GM21367 (cell line): Measurements from ENCODE around the gene FAM168A.

ENCODE experiments used
- ATAC-seq: cut with Tn5 transposase; IDR thresholded peaks from one replicate; pipeline ENCODE4 v1.9.1; 2021; ENCODE audit not compliant: unreplicated experiment

FAM168A gene

DNA sequence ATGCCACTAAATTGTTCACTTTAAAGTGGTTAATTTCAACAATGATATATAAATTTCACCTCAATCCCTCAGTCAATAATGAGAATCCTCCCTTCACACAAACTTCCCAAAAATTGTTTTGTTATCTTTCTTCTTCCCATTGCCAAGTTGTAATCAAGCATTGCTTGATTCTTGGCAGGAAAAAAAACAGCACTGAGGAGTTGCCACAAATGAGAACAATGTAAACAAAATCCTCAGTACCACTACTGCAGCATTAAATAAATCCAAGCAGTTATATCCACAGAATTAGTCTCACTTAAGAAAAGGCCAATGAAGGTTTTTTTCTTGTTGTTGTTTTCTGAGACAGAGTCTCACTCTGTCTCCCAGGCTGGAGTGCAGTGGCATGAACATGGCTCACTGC lies 38.2 kb downstream of the FAM168A start:
- no peak for ATAC-seq

DNA sequence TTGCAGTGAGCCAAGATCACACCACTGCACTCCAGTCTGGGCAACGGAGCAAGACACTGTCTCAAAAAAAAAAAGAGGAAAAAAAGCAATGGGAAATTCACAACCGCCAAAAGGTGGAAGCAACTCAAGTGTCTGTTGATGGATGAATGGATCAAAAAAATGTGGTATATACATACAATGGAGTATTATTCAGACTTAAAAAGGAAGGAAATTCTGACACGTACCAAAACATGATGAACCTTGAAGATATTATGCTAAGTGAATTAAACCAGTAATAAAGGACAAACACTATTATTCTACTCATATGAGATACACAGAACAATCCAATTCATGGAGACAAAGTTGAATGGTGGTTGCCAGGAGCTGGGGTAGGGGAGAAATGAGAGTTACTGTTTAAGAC lies 40.9 kb downstream of the FAM168A start:
- ATAC-seq: no peak

DNA sequence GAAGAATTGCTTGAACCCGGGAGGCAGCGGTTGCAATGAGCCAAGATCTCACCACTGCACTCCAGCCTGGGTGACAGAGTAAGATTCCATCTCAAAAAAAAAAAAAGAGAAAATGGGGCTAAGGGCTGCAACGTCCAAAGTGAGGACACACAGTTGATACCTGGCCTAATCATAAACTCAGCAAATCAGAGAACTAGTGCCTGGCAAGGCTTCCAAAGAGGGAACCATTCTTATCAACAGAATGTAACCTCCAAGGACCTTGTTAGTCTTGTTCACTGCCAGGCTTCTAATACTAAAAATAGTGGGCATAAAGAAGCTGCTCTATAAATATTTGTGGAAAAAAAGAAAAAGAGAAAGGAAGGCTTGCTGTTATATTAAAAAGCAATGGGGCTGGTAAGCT lies 42.3 kb downstream of the FAM168A start:
- no peak for ATAC-seq

DNA sequence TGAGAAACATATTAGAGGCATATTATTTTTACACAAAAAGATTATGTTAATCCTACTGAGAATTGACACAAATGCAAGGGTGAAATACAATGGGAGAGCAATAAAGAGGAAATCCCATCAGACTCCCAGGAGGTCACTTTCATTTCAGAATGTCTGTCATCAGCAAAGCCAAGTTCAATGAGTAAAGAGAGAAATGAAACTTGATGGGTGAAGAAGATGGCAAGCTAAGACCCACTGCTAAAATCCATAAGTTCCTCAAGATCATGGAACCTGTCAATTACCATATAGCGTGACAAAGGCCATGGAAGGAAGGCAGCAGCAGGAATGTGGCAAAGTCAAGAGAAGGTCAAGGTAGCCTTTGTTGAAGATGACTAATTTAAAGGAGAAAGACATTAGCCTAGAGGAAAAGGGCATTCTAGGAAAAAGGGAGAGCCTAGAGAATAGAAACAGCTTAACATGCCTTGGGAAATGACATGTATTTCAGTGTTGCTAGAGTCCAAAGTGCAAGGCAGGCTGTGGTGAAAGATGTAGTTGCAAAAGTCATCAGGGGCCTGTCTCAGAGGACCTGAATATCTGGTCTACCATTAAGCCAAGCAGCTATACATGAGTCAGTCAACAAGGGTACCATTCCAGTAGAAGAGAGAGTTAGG lies 43.1 kb downstream of the FAM168A start:
- no peak for ATAC-seq

DNA sequence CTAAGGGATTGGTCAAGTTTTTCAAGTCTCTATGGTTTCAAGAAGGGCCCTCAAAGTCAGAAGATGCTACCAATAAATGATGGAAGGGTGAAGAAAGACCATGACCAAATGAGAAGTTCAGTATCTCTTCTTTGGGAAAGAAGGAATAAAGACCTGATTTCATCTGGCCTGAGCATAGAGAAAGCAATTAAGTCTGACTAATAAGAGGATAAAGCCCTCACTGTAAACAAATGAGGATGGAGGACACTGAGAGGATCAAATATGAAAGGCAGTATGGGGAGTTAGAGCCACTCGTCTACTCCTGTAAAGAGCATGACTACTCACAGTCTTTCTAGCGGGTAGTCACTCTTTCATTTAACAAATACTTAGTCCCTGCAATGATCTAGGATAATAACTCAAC lies 44.6 kb downstream of the FAM168A start:
- ATAC-seq: no peak

DNA sequence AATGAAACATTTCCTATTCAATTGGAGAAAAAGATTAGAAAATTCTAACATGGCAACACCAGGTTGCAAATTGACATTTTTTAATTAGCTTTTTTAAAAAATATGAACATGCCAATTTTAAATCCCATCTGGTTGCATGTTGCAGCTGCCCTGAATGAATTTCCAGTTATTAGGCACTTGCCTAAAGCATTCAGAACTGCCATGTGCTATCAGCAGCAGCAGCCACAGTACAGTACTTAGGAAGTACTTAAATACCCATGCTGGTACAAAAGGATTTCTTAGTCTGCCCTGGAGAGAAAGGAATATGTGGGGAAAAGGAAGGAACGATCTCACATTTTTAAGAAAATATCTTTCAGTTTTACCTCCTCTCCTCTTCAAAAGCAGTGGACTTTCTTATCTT lies 46.2 kb downstream of the FAM168A start:
- no peak for ATAC-seq

DNA sequence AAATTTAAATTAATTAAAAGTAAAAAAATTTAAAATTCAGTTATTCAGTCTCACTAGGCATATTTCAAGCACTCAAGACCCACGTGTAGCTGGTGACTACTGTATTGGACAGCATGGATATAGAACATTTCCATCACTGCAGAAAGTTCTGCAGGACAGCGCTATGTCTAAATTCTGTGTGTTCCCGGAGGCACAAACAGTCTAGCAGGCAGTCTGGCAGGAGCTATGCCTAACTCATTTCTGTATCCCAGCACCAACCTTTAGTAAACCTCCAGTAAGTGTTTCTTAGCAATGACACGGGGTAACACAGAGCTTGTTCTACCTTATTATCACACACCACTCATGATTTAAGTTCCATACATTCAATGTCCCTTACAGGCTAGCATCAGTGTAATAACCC lies 48.5 kb downstream of the FAM168A start:
- ATAC-seq: no peak

DNA sequence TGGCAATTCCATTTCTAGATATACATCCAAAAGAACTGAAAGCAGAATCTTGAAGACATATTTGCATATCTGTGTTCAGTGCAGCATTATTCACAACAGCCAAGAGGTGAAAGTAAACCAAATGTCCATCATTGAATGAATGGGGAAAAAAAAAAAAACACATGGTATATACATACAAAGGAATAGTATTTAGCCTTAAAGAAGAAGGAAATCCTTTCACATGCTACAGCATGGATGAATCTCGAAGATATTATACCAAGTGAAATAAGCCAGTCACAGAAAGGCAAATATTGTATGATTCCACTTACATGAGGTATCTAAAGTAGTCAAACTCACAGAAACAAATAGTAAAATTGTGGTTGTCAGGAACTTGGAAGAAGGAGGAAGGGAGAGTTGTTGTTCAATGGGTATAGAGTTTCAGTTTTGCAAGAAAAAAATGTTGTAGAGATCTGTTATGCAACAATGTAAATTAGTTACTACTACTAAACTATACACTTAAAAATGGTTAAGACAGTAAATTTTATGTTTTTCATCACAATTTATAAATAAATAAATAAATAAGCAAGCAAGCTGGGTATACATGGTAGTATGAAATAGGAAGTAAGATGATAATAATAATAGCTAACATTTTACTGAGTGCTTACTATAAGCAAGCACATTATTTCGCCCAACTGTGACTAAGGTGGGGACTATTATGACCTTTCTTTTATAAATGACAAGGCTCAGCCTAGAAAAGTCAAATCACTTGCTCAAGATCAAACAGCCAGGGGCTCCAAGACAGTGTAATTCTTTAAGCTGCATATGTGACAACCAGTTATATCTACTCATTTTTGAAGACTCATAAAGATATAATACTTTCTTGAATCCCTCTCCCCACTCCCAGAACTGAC lies 50.0 kb downstream of the FAM168A start:
- no peak for ATAC-seq

DNA sequence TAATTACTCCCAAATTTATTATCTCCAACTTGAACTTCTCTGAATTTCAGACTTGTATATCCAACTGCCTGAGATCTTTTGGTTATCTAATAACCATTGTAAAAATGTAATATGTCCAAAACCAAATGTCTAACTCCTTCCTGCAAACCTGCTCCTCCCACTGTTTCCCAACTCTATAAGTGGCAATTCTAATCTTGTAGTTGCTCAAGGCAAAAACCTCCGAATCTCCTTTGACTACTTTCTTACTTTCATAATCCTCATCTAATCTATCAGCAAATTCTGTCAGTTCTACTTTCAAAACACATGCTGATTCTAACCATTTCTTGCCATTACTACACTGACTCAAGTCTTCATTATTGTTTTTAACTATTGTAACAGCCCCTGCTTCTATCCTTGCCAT lies 55.7 kb downstream of the FAM168A start:
- no peak for ATAC-seq

DNA sequence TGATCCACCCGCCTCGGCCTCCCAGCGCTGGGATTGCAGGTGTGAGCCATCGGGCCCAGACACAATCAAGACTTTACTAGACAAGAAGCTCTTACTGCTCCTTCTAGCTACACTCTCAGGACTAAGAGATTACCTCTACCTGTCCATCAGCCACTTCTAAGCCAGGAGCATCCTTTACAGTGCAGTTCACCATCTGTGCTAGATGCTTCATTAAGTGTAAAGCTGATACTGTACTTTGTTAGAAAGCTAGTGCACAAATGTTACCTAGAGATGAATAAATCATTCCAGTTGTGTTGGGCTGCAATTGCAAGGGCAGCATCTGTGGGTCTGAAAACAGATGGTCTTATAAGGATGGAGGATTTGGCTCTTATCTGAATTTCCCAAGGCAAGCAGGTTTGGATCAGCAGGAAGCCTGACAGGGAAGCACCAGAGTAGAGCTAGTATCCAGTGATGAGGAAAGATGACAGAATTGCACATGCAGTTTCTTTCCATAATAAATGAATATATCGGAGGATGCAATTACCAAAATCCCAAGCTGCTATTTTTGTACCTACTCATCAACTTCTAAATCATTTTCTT lies 58.3 kb downstream of the FAM168A start:
- no peak for ATAC-seq

DNA sequence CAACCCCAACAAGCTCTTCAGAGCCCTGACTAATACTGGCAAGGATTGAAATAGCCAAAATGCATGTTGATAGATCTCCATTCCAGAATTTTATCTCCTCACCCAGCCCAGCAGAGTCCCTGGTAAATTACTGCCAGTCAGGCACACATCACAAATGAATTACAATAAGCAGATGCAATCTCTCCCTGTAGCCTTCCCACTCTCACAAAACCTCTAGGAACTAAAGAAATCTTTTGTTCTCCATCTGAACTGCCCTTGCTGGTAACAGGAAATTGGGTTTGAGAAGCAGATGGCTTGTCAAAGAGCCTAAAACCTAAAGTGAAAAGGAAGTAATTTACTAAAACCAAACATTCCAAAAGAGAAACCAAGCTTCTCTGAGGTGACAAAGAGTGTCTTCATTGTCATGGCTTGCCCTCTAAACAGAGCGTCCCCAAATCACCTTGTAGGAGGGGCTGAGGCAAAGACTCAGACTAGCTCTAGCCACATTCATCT lies 59.5 kb downstream of the FAM168A start:
- ATAC-seq: no peak

DNA sequence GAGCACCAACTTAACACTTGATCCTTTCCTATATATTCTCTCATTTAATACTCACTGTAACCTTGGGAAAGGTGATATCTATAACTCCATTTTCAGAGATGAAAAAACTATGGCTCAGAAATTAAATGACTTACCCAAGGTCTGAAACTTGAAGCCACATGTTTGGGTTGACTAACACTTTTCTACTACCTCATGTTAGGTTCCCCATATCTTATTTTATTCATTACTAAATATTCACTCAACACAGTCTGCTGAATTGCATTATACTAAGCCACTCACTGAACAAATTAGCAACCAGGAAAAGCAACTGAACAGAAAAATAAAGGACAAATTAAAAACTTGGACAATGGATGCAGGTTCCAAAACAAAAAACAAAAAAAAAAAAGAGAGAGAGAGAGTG lies 59.9 kb downstream of the FAM168A start:
- ATAC-seq: no peak

DNA sequence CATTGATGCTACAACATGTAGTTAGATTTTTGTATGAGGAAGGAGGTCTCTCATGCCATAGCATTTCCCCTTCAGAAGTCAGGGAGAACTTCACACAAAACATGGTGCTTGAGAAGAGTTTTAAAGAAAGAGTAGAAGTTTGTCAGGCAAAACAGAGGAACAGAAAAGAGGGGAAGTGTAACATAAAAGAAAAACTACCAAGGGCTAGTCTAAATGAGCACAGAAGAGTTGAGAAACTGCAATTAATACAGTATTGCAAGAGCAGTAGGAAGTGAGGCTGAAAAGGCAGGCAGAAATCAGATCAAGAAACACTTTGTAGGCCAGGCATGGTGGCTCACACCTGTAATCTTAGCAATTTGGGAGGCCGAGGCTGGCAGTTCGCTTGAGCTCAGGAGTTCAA lies 61.0 kb downstream of the FAM168A start:
- no peak for ATAC-seq

DNA sequence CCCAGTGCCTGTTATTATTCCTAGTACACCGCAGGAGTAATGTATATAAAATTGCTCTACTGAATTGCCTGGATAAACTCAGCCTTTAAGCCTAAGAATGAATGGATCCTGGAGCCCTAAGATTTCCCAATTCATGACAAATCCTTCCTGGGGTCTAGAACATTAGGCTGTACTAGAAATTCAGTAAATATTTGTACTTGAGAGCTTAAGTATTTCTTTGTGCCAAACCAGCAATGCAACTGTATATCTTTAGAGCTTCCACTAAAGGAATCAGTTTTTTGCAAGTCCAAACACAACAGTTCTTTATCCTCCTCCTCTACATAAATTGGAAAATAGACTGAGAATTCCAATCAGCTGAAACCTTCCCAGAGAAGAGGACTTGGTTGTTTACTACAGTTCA lies 65.6 kb downstream of the FAM168A start:
- ATAC-seq: no peak

DNA sequence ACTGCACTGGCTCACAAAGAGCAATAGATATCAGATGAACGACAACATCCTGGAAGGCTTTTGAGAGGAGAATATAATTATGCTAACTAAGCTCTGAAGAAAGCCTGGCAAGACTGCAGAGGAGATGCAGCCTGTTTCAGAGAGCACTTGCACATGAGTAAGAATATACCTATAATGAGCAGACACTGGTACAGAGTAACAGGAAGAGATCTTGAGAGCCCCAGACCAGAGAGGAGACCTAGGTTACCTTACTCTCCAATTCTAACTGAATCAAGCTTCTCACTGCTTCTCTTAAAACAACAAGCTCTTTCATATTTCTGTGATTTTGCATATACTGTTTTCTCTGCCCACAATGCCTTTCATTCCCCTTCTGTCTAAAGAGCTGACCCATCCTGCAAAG lies 66.5 kb downstream of the FAM168A start:
- no peak for ATAC-seq

DNA sequence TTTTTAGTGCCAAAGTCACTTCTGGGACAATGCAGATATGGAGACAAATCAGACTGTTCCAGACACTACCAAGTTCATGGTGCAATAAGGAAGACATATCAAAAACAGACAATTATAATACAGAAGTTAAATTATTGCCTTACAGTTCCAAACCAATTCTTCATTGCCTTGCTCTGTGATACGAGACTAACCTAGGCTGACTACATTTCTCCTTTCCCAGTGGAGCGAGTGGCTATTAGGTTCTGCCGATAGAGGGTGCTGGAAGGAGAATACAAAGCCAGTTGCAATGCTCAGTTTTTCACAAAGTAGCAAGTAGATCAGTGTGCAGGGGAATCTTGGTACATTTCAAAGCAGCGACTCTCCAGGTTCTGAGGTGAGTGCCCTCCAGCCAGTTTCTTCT lies 67.8 kb downstream of the FAM168A start:
- ATAC-seq: no peak

DNA sequence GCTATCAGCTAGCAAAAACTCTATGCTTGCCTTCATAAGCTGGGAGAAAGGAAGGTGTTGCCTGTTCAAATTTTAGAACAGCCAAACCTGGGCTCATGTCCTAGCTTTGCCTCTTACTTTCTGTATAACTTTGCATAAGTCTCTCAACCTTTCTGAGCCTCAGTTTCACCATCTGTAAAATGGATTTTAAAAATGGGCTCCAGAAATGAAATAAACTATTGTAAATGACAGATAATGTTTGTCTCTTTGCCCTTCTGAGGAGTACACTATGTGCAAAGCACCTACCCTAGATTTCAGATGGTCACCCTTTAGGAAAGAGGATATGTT lies 68.7 kb downstream of the FAM168A start:
- no peak for ATAC-seq

DNA sequence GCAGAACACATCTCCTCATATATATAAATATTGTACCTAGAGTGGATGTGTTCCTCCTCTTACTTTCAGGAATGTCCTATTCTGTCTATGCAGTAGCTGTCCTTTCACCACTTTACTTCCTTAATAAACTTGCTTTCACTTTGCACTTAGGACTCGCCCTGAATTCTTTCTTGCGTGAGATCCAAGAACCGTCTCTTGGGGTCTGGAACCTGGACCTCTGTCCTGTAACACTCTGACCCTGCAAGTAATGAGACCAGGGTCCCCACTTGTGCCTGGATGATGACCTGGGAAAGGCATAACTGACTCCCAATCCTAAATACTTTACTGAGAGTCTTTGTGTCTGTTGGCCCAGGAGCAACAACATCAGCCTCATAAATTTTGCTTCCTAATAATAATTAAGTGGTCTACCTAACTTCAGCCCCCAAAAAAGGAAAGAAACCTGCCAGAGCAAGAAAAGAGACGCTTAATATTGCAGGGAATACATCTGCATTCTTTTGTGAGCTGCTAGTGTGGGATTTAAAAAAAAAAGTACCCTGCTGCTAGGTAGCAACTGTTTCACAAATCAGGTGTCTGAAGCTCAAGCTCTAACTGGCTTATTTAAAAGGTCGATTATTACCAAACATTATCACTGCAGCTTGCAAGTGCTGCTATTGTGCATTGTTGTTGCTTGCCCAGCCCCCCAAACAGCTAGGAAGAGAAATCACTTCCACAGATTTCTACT lies 69.3 kb downstream of the FAM168A start:
- ATAC-seq: no peak

DNA sequence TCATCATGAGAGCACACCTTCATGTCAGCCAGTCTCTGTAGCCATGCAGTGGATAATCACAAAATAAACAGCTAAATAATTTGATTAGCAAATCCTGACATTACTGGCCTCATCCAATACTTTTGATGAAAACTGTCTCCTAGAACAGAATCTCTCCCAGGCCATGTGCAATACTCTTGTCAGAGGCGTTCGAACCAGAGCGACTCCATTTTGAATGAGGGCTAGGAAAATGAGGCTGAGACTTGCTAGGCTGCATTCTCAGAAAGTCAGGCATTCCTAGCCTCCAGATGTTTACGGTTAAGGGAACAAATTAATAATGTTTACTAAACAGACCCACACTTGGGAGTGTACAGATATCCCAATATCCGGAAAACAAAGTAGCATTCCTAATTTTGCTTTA lies 69.9 kb downstream of the FAM168A start:
- no peak for ATAC-seq

DNA sequence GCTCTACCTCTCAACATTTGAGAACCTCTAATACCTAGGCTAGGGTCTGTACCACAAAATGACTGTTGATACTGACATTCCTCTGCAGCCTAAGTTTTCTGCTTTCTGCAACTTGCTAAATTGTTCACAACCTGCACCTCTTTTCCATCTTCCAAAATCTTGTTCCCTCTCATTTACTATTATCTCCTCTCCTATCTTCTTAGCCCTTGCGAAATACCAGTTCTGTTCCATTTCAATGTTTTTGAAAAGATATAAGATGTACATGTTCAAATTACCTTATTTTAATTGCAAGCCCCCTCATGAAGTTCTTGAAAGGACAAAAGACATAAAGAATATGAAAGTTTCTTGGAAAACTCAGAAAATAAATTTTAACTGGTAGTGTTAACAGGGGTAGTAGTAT lies 72.3 kb downstream of the FAM168A start:
- ATAC-seq: no peak

DNA sequence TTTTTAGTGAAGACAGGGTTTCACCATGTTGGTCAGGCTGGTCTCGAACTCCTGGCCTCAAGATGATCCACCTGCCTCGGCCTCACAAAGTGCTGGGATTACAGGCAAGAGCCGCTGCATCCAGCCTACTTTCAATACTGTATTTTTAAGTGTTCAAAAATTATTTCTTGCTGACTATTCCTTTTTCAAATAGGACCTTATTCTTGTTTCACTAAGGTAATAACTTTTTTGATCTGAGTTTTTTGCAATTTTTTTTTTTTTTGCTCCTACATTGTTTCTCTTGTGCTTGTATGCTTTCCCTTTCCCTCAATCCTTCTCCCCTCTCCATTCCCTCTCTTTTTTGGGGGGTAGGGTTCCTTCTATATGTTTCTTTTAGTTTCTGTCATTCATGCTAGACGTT lies 73.1 kb downstream of the FAM168A start:
- no peak for ATAC-seq

DNA sequence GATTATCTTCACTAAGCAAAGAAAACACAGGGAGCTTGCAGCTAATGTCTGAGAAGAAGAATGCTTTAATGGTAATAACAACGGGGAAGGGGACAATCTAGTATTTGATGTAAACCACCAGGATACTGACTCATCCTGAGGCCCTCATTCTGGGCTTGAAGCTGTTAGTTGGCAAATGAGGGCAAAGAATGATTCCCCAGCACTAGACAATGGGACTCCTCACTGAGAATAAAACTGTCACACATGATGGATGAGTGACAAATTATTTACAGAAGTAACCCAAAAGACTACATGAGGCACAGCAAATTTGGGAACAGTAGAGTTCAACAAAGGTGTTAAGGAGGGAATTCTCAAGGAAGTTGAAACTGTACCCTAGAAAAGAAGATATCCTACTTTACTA lies 76.3 kb downstream of the FAM168A start:
- ATAC-seq: no peak
